GM18867 (cell line): ENCODE results near the gene PPARD.
"Not testable (repeated sequence)": the region's sequence is repeated elsewhere in the genome, so short reads cannot be mapped to it uniquely, and the experiment has no call there.

Experiments
- ATAC-seq: cut with Tn5 transposase; IDR thresholded peaks from one replicate; pipeline ENCODE4 v1.9.1; 2021; ENCODE audit warnings: mild to moderate bottlenecking, moderate library complexity; ENCODE audit not compliant: unreplicated experiment

The PPARD gene

GRCh38 chr6:35342258-35343091 lies at the start of gene PPARD:
TSS of gene PPARD (plus strand) at chr6:35342558. CDS start at chr6:35411088, 68,530 bp downstream.
- peak; percentile 96 for ATAC-seq

GRCh38 chr6:35293681-35294080 lies 48.7 kb upstream of the PPARD start:
- ATAC-seq = no peak

GRCh38 chr6:35294308-35294945 lies 47.9 kb upstream of the PPARD start:
- ATAC-seq = no peak

- no peak for ATAC-seq
These were observed 47.3 kb upstream of the PPARD start for GRCh38 chr6:35295036-35295435.

- no peak for ATAC-seq
These were observed 46.6 kb upstream of the PPARD start for GRCh38 chr6:35295521-35296315.

GRCh38 chr6:35296931-35297600 lies 45.3 kb upstream of the PPARD start:
- no peak for ATAC-seq

- peak; percentile 77 for ATAC-seq
These were observed 44.5 kb upstream of the PPARD start, which contains the start of gene DEF6 for GRCh38 chr6:35297601-35298481. TSS of gene DEF6 (plus strand) at chr6:35297818. CDS start at chr6:35297857, 39 bp downstream.

GRCh38 chr6:35298625-35299140 lies 43.7 kb upstream of the PPARD start:
- no peak for ATAC-seq

GRCh38 chr6:35299674-35300073 lies 42.7 kb upstream of the PPARD start:
- no peak for ATAC-seq

- ATAC-seq = no peak
These were observed 41.5 kb upstream of the PPARD start for GRCh38 chr6:35300848-35301247.

- peak; percentile 75 for ATAC-seq
These were observed 39.6 kb upstream of the PPARD start for GRCh38 chr6:35302604-35303241.

GRCh38 chr6:35304299-35304698 lies 38.1 kb upstream of the PPARD start:
- ATAC-seq = no peak

GRCh38 chr6:35305117-35305516 lies 37.2 kb upstream of the PPARD start:
- no peak for ATAC-seq

GRCh38 chr6:35307138-35307537 lies 35.2 kb upstream of the PPARD start:
- ATAC-seq = not testable (repeated sequence)

GRCh38 chr6:35308543-35308942 lies 33.8 kb upstream of the PPARD start:
- ATAC-seq = not testable (repeated sequence)

- no peak for ATAC-seq
These were observed 32.6 kb upstream of the PPARD start for GRCh38 chr6:35309611-35310264.

- ATAC-seq = no peak
These were observed 32.0 kb upstream of the PPARD start for GRCh38 chr6:35310265-35310831.

GRCh38 chr6:35311390-35312075 lies 30.8 kb upstream of the PPARD start:
- no peak for ATAC-seq
